Endothelial cell of umbilical vein (primary cell): ENCODE measurements around the gene ENAH. TPM values are rescaled to one million over a fixed set of nuclear protein-coding genes. Genes with fewer than 3 reads are reported as not detected.

Experiments used
- BruUV-seq: library from RNA; stranded (reverse); fragments of 400-500 nt; replicated peaks from 2 replicates; lab custom pipeline; 2021; lab: Mats Ljungman, UMichigan
- CTCF ChIA-PET: fragments of 300-600, 350-600 bp; sonication (Branson Sonifier 250); formaldehyde crosslinking; loops from one replicate; lab custom pipeline; 2021; ENCODE audit warnings: antibody characterized with exemption, inconsistent platforms; lab: Charles Lee
- POLR2A ChIA-PET: fragments of 300-600, 350-600 bp; sonication (Branson Sonifier 250); formaldehyde crosslinking; loops from one replicate; lab custom pipeline; 2021; ENCODE audit warnings: antibody characterized with exemption, inconsistent platforms; lab: Charles Lee
- DNase-seq: peaks from one replicate; pipeline ENCODE4 v3.0.0-alpha.2; 2011; ENCODE audit warnings: low read depth, low spot score
- FAIRE-seq: peaks from 2 replicates; lab custom pipeline; 2011; peaks lifted over from hg19 to GRCh38; lab: Jason Lieb, UNC
- H2AFZ ChIP-seq: 2 replicates; pipeline ENCODE4 v1.6.0; 2012; ENCODE audit warnings: low read depth, low read length, control low read depth, inconsistent platforms
- H3K27ac ChIP-seq: 2 replicates; pipeline ENCODE4 v1.5.1; 2011; ENCODE audit warnings: low read depth, mild to moderate bottlenecking, control low read depth, low read length, moderate library complexity; ENCODE audit not compliant: insufficient read depth
- H3K27me3 ChIP-seq, 2 experiments: 2 replicates each; pipeline versions ENCODE4 v1.6.0 to v1.6.1; 2011; ENCODE audit warnings: low read length in 2 of 2, mixed read lengths in 1 of 2; ENCODE audit not compliant: control insufficient read depth in 2 of 2, insufficient read depth in 2 of 2
- H3K36me3 ChIP-seq, 2 experiments: 2 replicates in 1 of 2; 3 replicates in 1 of 2; pipeline ENCODE4 v1.5.1; 2011; ENCODE audit warnings: low read length in 2 of 2, mild to moderate bottlenecking in 1 of 2, moderate library complexity in 1 of 2; ENCODE audit not compliant: control insufficient read depth in 2 of 2, insufficient read depth in 2 of 2; ENCODE audit errors: extremely low read depth in 1 of 2
- H3K4me1 ChIP-seq: 3 replicates; pipeline ENCODE4 v1.5.1; 2011; ENCODE audit warnings: mild to moderate bottlenecking, low read length; ENCODE audit not compliant: control insufficient read depth, insufficient read depth; ENCODE audit errors: extremely low read depth
- H3K4me2 ChIP-seq: 2 replicates; pipeline ENCODE4 v1.6.1; 2011; ENCODE audit warnings: low read length, control low read depth, mixed read lengths; ENCODE audit not compliant: insufficient read depth
- H3K4me3 ChIP-seq, 3 experiments: fragments of 200-600 bp in 1 of 3; sonication (generic), shearing (Covaris generic) in 1 of 3; replicated peaks in 1 of 3; 2 replicates each; pipeline ENCODE4 v1.5.1; 2011 to 2016; ENCODE audit warnings: control low read depth in 3 of 3, low read length in 3 of 3, mild to moderate bottlenecking in 2 of 3, inconsistent platforms in 1 of 3, low read depth in 1 of 3, moderate library complexity in 1 of 3; ENCODE audit not compliant: insufficient read depth in 1 of 3
- H3K79me2 ChIP-seq: 2 replicates; pipeline ENCODE4 v1.6.0; 2012; ENCODE audit warnings: low read length, inconsistent platforms; ENCODE audit not compliant: control insufficient read depth, insufficient read depth
- H3K9ac ChIP-seq: replicated peaks from 2 replicates; pipeline ENCODE3; 2011; ENCODE audit warnings: low read length, control low read depth; ENCODE audit not compliant: insufficient read depth; ENCODE audit errors: extremely low read depth
- H3K9me1 ChIP-seq: replicated peaks from 3 replicates; pipeline ENCODE4 v1.6.0; 2011; ENCODE audit warnings: mild to moderate bottlenecking, low read length; ENCODE audit not compliant: control insufficient read depth, insufficient read depth; ENCODE audit errors: extremely low read depth
- H3K9me3 ChIP-seq: replicated peaks from 2 replicates; pipeline ENCODE4 v1.5.1; 2012; ENCODE audit warnings: low read length, inconsistent platforms; ENCODE audit not compliant: control insufficient read depth, insufficient read depth
- H4K20me1 ChIP-seq: replicated peaks from 2 replicates; pipeline ENCODE3; 2011; ENCODE audit warnings: mild to moderate bottlenecking, low read length; ENCODE audit not compliant: control insufficient read depth, insufficient read depth; ENCODE audit errors: extremely low read depth
- CTCF ChIP-seq, 2 donors: IDR thresholded peaks; 1 replicate in 1 of 2; 2 replicates in 1 of 2; pipeline ENCODE4 v1.5.1; 2011; ENCODE audit warnings: low read length in 2 of 2, mild to moderate bottlenecking in 2 of 2, moderate library complexity in 2 of 2, control low read depth in 1 of 2, inconsistent platforms in 1 of 2, low read depth in 1 of 2; ENCODE audit not compliant: insufficient read depth in 1 of 2; ENCODE audit errors: extremely low read depth in 1 of 2
- EZH2 ChIP-seq: IDR thresholded peaks from 2 replicates; pipeline ENCODE4 v1.6.1; 2012; ENCODE audit warnings: borderline replicate concordance, low read depth, mild to moderate bottlenecking, moderate library complexity, low read length, inconsistent platforms; ENCODE audit not compliant: severe bottlenecking
- FOS ChIP-seq: IDR thresholded peaks from 2 replicates; pipeline ENCODE4 v1.6.1; 2011; ENCODE audit warnings: mild to moderate bottlenecking, low read length, moderate library complexity, borderline replicate concordance; ENCODE audit not compliant: insufficient read depth
- GATA2 ChIP-seq: IDR thresholded peaks from 2 replicates; pipeline ENCODE4 v1.7.0; 2011; ENCODE audit warnings: low read depth, mild to moderate bottlenecking, moderate library complexity, mixed read lengths, low read length; ENCODE audit not compliant: insufficient read length, insufficient read depth
- JUN ChIP-seq: IDR thresholded peaks from 2 replicates; pipeline ENCODE4 v1.6.1; 2011; ENCODE audit warnings: borderline replicate concordance, low read depth; ENCODE audit not compliant: insufficient read length, insufficient read depth
- MAX ChIP-seq: IDR thresholded peaks from 2 replicates; pipeline ENCODE4 v1.6.1; 2011; ENCODE audit not compliant: insufficient read depth, insufficient read length
- MYC ChIP-seq: IDR thresholded peaks from one replicate; pipeline ENCODE4 v1.6.1; 2011; ENCODE audit warnings: mild to moderate bottlenecking, low read depth, low read length
- POLR2A ChIP-seq: IDR thresholded peaks from 2 replicates; pipeline ENCODE4 v1.6.1; 2012; ENCODE audit warnings: low read depth, mild to moderate bottlenecking, control low read depth, low read length
- POLR2AphosphoS5 ChIP-seq: IDR thresholded peaks from 2 replicates; pipeline ENCODE4 v1.6.1; 2012; ENCODE audit warnings: low read depth, mild to moderate bottlenecking, control low read depth, low read length, moderate library complexity; ENCODE audit not compliant: insufficient read depth
- dilution Hi-C: fragments of 300-500 bp; cut with MboI; formaldehyde crosslinking; loops from one replicate; pipeline ENCODE4 v1.15.0; 2019; ENCODE audit warnings: low sequenced_read_pairs; ENCODE audit not compliant: extremely low pct_ligation_motif_present
- intact Hi-C: fragments of 100-400 bp; cut with micrococcal nuclease; formaldehyde crosslinking; loops from one replicate; pipeline ENCODE4 v1.10.0; 2022
- polyA plus RNA-seq, 4 experiments: library from polyadenylated mRNA; depleted of rRNA in 3 of 4; stranded (reverse) in 3 of 4; unstranded in 1 of 4; fragments of >200 nt; gene quantifications; 2 replicates each; pipeline versions ENCODE4 v1.2.1 to v1.2.3, GENCODE V29; 2011 to 2012; ENCODE audit warnings: missing spikeins in 1 of 4
- total RNA-seq: library from RNA; stranded (reverse); gene quantifications from 2 replicates; pipeline ENCODE4 v1.2.3, GENCODE V29; 2021

Gene ENAH
- total and polyA plus RNA-seq, 2 donors (not counting 3 experiments of a cell fraction or from before 2014, with no cell fraction given) = 19.9 to 95.6 TPM

DNA sequence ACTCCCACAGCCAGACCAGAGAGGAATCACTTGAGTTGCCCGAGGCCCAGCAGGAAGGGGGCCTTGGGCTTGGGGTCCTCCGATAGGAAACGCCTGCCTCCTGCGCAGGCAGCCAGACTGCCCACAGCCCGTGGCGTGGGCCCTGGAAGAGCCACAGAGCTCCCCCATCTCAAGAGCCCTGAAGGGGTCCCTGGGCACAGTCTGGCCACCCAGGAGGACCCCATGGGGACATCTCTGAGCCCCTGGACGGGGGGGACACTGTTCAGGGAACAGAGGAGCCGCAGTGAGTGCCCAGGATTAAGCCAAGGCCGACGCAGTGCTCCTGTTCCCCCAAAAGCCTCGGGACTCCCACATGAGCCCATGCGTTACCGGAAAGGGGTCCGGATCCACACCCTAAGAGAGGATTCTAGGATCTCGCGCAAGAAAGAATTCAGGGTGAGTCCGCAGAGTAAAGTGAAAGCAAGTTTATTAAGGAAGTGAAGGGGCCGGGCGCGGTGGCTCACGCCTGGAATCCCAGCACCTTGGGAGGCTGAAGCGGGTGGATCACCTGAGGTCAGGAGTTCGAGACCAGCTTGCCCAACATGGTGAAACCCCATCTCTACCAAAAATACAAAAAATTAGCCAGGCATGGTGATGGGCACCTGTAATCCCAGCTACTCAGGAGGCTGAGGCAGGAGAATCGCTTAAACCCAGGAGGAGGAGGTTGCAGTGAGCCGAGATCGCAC, 187.0 kb downstream of the ENAH start:
- ChIA-PET CTCF (interaction anchor here (1.3 to 2.4 kb wide), 2 partner anchors 9 to 21 kb away, joined by 6 to 7 read pairs; no protein-coding TSS in a partner anchor), POLR2A (no interaction called here)
- no TSS peak for BruUV-seq

More for the DNA sequence above, 187.0 kb downstream of the ENAH start:
- no peak overlapping the region for H2AFZ ChIP-seq
- H3K9ac ChIP-seq = no peak overlapping the region
- no peaks in the 10 kb centered on the region for H3K9me1 ChIP-seq
- intact Hi-C loops = no loop called here
- no peak overlapping the region for H3K4me2 ChIP-seq
- H3K27me3 ChIP-seq = no peaks in the 10 kb centered on the region
- FAIRE-seq = no peak
- H3K36me3 ChIP-seq = no peaks in the 10 kb centered on the region
- dilution Hi-C loops = no loop called here
- no peak for DNase-seq
- peaks cover 20% of the 10 kb centered on the region for H3K4me1 ChIP-seq
- no peak overlapping the region for H3K27ac ChIP-seq
- H3K9me3 ChIP-seq = no peaks in the 10 kb centered on the region
- no peaks in the 10 kb centered on the region for H4K20me1 ChIP-seq
- TF ChIP-seq JUN = no peak
- no peak for TF ChIP-seq CTCF (IDR thresholded peaks at IDR 0.05; ENCODE audit: extremely low read depth in 1 of 2, insufficient read depth in 1 of 2, low read depth in 1 of 2, low read length in 2 of 2)
- no peak for TF ChIP-seq EZH2
- TF ChIP-seq POLR2AphosphoS5 = no peak
- TF ChIP-seq MAX = no peak
- TF ChIP-seq GATA2 = no peak
- TF ChIP-seq POLR2A = no peak
- TF ChIP-seq FOS = no peak
- TF ChIP-seq MYC = no peak
- no peak overlapping the region for H3K4me3 ChIP-seq
- H3K79me2 ChIP-seq = no peaks in the 10 kb centered on the region
